Measurements from ENCODE around the gene CD4.
"Not testable (repeated sequence)": the region's sequence is repeated elsewhere in the genome, so short reads cannot be mapped to it uniquely, and the experiment has no call there.

Gene CD4

GRCh38 chr12:6849976-6850560, 60.7 kb downstream of the CD4 start:
- no peak for FAIRE-seq

- FAIRE-seq = no peak
These were observed 61.4 kb downstream of the CD4 start for GRCh38 chr12:6850796-6851152.

GRCh38 chr12:6851153-6851920, 62.0 kb downstream of the CD4 start, which contains the start of gene CDCA3:
Gene CDCA3, minus strand, starts transcription at chr12:6851286. Its CDS starts 334 bp downstream, at chr12:6850952.
- FAIRE-seq = peak; percentile 78

GRCh38 chr12:6851921-6852650, 62.8 kb downstream of the CD4 start, which contains the start of gene USP5:
Gene USP5, plus strand, starts transcription at chr12:6852150. Its CDS starts 30 bp downstream, at chr12:6852180.
- FAIRE-seq = peak; percentile 98

- FAIRE-seq = no peak
These were observed 63.5 kb downstream of the CD4 start for GRCh38 chr12:6852651-6853354.

- no peak for FAIRE-seq
These were observed 64.3 kb downstream of the CD4 start for GRCh38 chr12:6853626-6854025.

GRCh38 chr12:6854036-6854435, 64.7 kb downstream of the CD4 start:
- FAIRE-seq = no peak

GRCh38 chr12:6855322-6855721, 66.0 kb downstream of the CD4 start:
- no peak for FAIRE-seq

GRCh38 chr12:6858799-6859198, 69.5 kb downstream of the CD4 start:
- FAIRE-seq = no peak

GRCh38 chr12:6860116-6860515, 70.8 kb downstream of the CD4 start:
- FAIRE-seq = no peak

- FAIRE-seq = no peak
These were observed 71.6 kb downstream of the CD4 start for GRCh38 chr12:6860942-6861341.

GRCh38 chr12:6861391-6861790, 72.1 kb downstream of the CD4 start:
- no peak for FAIRE-seq

- no peak for FAIRE-seq
These were observed 73.7 kb downstream of the CD4 start for GRCh38 chr12:6863033-6863432.

GRCh38 chr12:6863586-6864321, 74.4 kb downstream of the CD4 start:
- no peak for FAIRE-seq

GRCh38 chr12:6865307-6865706, 76.0 kb downstream of the CD4 start:
- not testable (repeated sequence) for FAIRE-seq

- FAIRE-seq = no peak
These were observed 77.0 kb downstream of the CD4 start for GRCh38 chr12:6866163-6866919.

GRCh38 chr12:6866920-6867412, 77.6 kb downstream of the CD4 start:
- no peak for FAIRE-seq

GRCh38 chr12:6867413-6868210, 78.3 kb downstream of the CD4 start, which contains the start of gene TPI1:
Gene TPI1, plus strand, starts transcription at chr12:6867531. Its CDS starts 36 bp downstream, at chr12:6867567.
- FAIRE-seq = no peak

- no peak for FAIRE-seq
These were observed 79.1 kb downstream of the CD4 start for GRCh38 chr12:6868211-6869048.

Data from endometrium (tissue), 2 donors.